Activated naive CD4-positive, alpha-beta T cell treated with anti-CD3 and anti-CD28 coated beads, Interleukin-2, amount 50 U/mL, for 72 hours (primary cell): ENCODE measurements around the gene SOWAHA. TPM values are rescaled to one million over a fixed set of nuclear protein-coding genes. Genes with fewer than 3 reads are reported as not detected.

Experiments used
- ATAC-seq, 2 donors: fragments of 150-1000 bp; cut with Tn5 transposase; 2 replicates each; pipeline ENCODE4 v1.10.0; 2021; ENCODE audit warnings: mild to moderate bottlenecking in 2 of 2, moderate library complexity in 2 of 2
- DNase-seq, 2 donors: peaks; one replicate each; pipeline ENCODE4 v3.0.0; 2021 to 2022; ENCODE audit warnings: low spot score in 2 of 2
- H3K27ac Mint-ChIP-seq, 2 donors: one replicate each; pipeline ENCODE4 v1.8.0; 2022; ENCODE audit warnings: mild to moderate bottlenecking in 2 of 2, mixed read lengths in 2 of 2
- H3K36me3 Mint-ChIP-seq, 2 donors: one replicate each; pipeline ENCODE4 v1.8.0; 2022; ENCODE audit warnings: mixed read lengths in 2 of 2
- H3K9me3 Mint-ChIP-seq, 2 donors: one replicate each; pipeline ENCODE4 v1.8.0; 2022; ENCODE audit warnings: mixed read lengths in 2 of 2
- total RNA-seq, 2 donors: library from RNA; stranded (reverse); gene quantifications; one replicate each; pipeline ENCODE4 v1.2.3, GENCODE V29; 2022

The SOWAHA gene
- total RNA-seq, 2 donors from 2014 or later = not detected

GRCh38 chr5:132775476-132775961, 37.6 kb upstream of the SOWAHA start:
- H3K36me3 Mint-ChIP-seq = no peaks in the 10 kb centered on the region
- no peak overlapping the region for H3K27ac Mint-ChIP-seq
- ATAC-seq (no peak), DNase-seq (no peak)
- H3K9me3 Mint-ChIP-seq = no peaks in the 10 kb centered on the region

GRCh38 chr5:132776131-132776937, 36.8 kb upstream of the SOWAHA start:
- DNase-seq = no peak
- H3K36me3 Mint-ChIP-seq = no peaks in the 10 kb centered on the region
- no peaks in the 10 kb centered on the region for H3K9me3 Mint-ChIP-seq
- H3K27ac Mint-ChIP-seq = no peak overlapping the region
- peak; percentile 21 to 37 for ATAC-seq

GRCh38 chr5:132776938-132777208, 36.2 kb upstream of the SOWAHA start:
- DNase-seq = no peak
- no peaks in the 10 kb centered on the region for H3K9me3 Mint-ChIP-seq
- ATAC-seq = no peak
- H3K36me3 Mint-ChIP-seq = no peaks in the 10 kb centered on the region
- H3K27ac Mint-ChIP-seq = no peak overlapping the region

- ATAC-seq (peak; percentile 75 to 83), DNase-seq (peak in 1 of 2 donors; percentile 44)
- Mint-ChIP-seq H3K36me3 (no peaks in the 10 kb centered on the region), H3K9me3 (no peaks in the 10 kb centered on the region), H3K27ac (no peak within 1 kb of the TSS)
Measured at GRCh38 chr5:132777209-132778069, 35.7 kb upstream of the SOWAHA start, which contains the start of gene SEPTIN8. TSS of gene SEPTIN8 (minus strand) at chr5:132777239. CDS start at chr5:132777137, 102 bp downstream.

GRCh38 chr5:132778129-132778528, 35.0 kb upstream of the SOWAHA start:
- DNase-seq (no peak), ATAC-seq (no peak)
- H3K27ac Mint-ChIP-seq = no peak overlapping the region
- no peaks in the 10 kb centered on the region for H3K36me3 Mint-ChIP-seq
- H3K9me3 Mint-ChIP-seq = no peaks in the 10 kb centered on the region

- no peaks in the 10 kb centered on the region for H3K36me3 Mint-ChIP-seq
- no peak for ATAC-seq
- no peak for DNase-seq
- H3K27ac Mint-ChIP-seq = no peak overlapping the region
- H3K9me3 Mint-ChIP-seq = no peaks in the 10 kb centered on the region
Measured at GRCh38 chr5:132778856-132779255, 34.2 kb upstream of the SOWAHA start.

GRCh38 chr5:132779961-132780360, 33.1 kb upstream of the SOWAHA start:
- ATAC-seq (no peak), DNase-seq (no peak)
- no peak overlapping the region for H3K27ac Mint-ChIP-seq
- no peaks in the 10 kb centered on the region for H3K36me3 Mint-ChIP-seq
- H3K9me3 Mint-ChIP-seq = no peaks in the 10 kb centered on the region

- DNase-seq (no peak), ATAC-seq (no peak)
- Mint-ChIP-seq H3K27ac (no peak overlapping the region), H3K9me3 (no peaks in the 10 kb centered on the region), H3K36me3 (no peaks in the 10 kb centered on the region)
Measured at GRCh38 chr5:132780577-132780976, 32.5 kb upstream of the SOWAHA start.

GRCh38 chr5:132781029-132781428, 32.1 kb upstream of the SOWAHA start:
- no peaks in the 10 kb centered on the region for H3K9me3 Mint-ChIP-seq
- DNase-seq (no peak), ATAC-seq (no peak)
- H3K27ac Mint-ChIP-seq = no peak overlapping the region
- H3K36me3 Mint-ChIP-seq = no peaks in the 10 kb centered on the region

- H3K36me3 Mint-ChIP-seq = no peaks in the 10 kb centered on the region
- DNase-seq = no peak
- no peak overlapping the region for H3K27ac Mint-ChIP-seq
- ATAC-seq = no peak
- no peaks in the 10 kb centered on the region for H3K9me3 Mint-ChIP-seq
Measured at GRCh38 chr5:132782101-132782500, 31.0 kb upstream of the SOWAHA start.

GRCh38 chr5:132785365-132785764, 27.7 kb upstream of the SOWAHA start:
- Mint-ChIP-seq H3K27ac (no peak overlapping the region), H3K36me3 (no peaks in the 10 kb centered on the region), H3K9me3 (no peaks in the 10 kb centered on the region)
- no peak for ATAC-seq
- DNase-seq = no peak

GRCh38 chr5:132785864-132786263, 27.2 kb upstream of the SOWAHA start:
- no peaks in the 10 kb centered on the region for H3K9me3 Mint-ChIP-seq
- DNase-seq (no peak), ATAC-seq (no peak)
- H3K27ac Mint-ChIP-seq = no peak overlapping the region
- no peaks in the 10 kb centered on the region for H3K36me3 Mint-ChIP-seq

- no peaks in the 10 kb centered on the region for H3K36me3 Mint-ChIP-seq
- DNase-seq (no peak), ATAC-seq (no peak)
- H3K9me3 Mint-ChIP-seq = no peaks in the 10 kb centered on the region
- H3K27ac Mint-ChIP-seq = no peak overlapping the region
Measured at GRCh38 chr5:132787076-132787475, 26.0 kb upstream of the SOWAHA start.

GRCh38 chr5:132788508-132788907, 24.6 kb upstream of the SOWAHA start:
- Mint-ChIP-seq H3K36me3 (no peaks in the 10 kb centered on the region), H3K9me3 (no peaks in the 10 kb centered on the region), H3K27ac (no peak overlapping the region)
- ATAC-seq = no peak
- no peak for DNase-seq

GRCh38 chr5:132788990-132789886, 23.9 kb upstream of the SOWAHA start:
- ATAC-seq = no peak
- H3K27ac Mint-ChIP-seq = peak overlapping the region in 1 of 2 donors; percentile 34
- no peaks in the 10 kb centered on the region for H3K36me3 Mint-ChIP-seq
- no peak for DNase-seq
- no peaks in the 10 kb centered on the region for H3K9me3 Mint-ChIP-seq

GRCh38 chr5:132790201-132790865, 22.8 kb upstream of the SOWAHA start:
- Mint-ChIP-seq H3K27ac (no peak overlapping the region), H3K9me3 (no peaks in the 10 kb centered on the region), H3K36me3 (no peaks in the 10 kb centered on the region)
- ATAC-seq = no peak
- DNase-seq = no peak
